Tibial nerve (tissue), 4 donors: ENCODE results near the gene LRRTM4. TPM values are rescaled to one million over a fixed set of nuclear protein-coding genes. Genes with fewer than 3 reads are reported as not detected.
"Not testable (repeated sequence)": the region's sequence is repeated elsewhere in the genome, so short reads cannot be mapped to it uniquely, and the experiment has no call there.

Experiments used
- DNase-seq, 2 donors: peaks; one replicate each; pipeline ENCODE4 v3.0.0-alpha.2; 2019; ENCODE audit warnings: low spot score in 2 of 2
- H3K27ac ChIP-seq, 4 donors: fragments of 200-600 bp; sonication (generic) in 3 of 4; one replicate each; pipeline ENCODE4 v1.5.1; 2017 to 2019; ENCODE audit warnings: mild to moderate bottlenecking in 1 of 4
- H3K27me3 ChIP-seq, 2 donors: fragments of 200-600 bp; sonication (generic) in 1 of 2; one replicate each; pipeline versions ENCODE4 v1.5.1 to v1.6.0; 2017 to 2019
- H3K36me3 ChIP-seq, 3 donors: fragments of 200-600 bp; sonication (generic); one replicate each; pipeline ENCODE4 v1.5.1; 2018 to 2019
- H3K4me1 ChIP-seq, 4 donors: fragments of 200-600 bp; sonication (generic) in 3 of 4; one replicate each; pipeline ENCODE4 v1.5.1; 2017 to 2019
- H3K4me3 ChIP-seq, 4 donors: fragments of 200-600 bp; sonication (generic) in 3 of 4; one replicate each; pipeline ENCODE4 v1.5.1; 2017 to 2019; ENCODE audit warnings: mild to moderate bottlenecking in 1 of 4, moderate library complexity in 1 of 4
- H3K9me3 ChIP-seq, 4 donors: fragments of 200-600 bp; sonication (generic) in 3 of 4; one replicate each; pipeline ENCODE4 v1.5.1; 2017 to 2019
- CTCF ChIP-seq, 5 experiments: fragments of 200-600 bp in 3 of 5; fragments of 450-650 bp in 2 of 5; sonication (generic) in 3 of 5; IDR thresholded peaks; one replicate each; pipeline ENCODE4 v1.5.1; 2016 to 2019; ENCODE audit warnings: antibody characterized with exemption in 5 of 5, mild to moderate bottlenecking in 3 of 5, moderate library complexity in 2 of 5
- EP300 ChIP-seq, 2 donors: sonication (generic); formaldehyde crosslinking; IDR thresholded peaks; one replicate each; pipeline ENCODE4 v1.6.1; 2017; ENCODE audit warnings: antibody characterized with exemption in 2 of 2, mild to moderate bottlenecking in 1 of 2
- POLR2A ChIP-seq, 2 donors: fragments of 450-650 bp; IDR thresholded peaks; one replicate each; pipeline ENCODE4 v1.6.1; 2017; ENCODE audit warnings: antibody characterized with exemption in 2 of 2, mild to moderate bottlenecking in 2 of 2, moderate library complexity in 2 of 2
- WGBS, 2 donors: methylation state at CpG; one replicate each; pipeline ENCODE4 v1.1.5; 2018; 5-methylcytosine and 5-hydroxymethylcytosine counted together
- total RNA-seq, 4 donors: library from RNA; depleted of rRNA; stranded (reverse); fragments of >200 nt; gene quantifications; one replicate each; pipeline ENCODE4 v1.1.0, GENCODE V29; 2016

LRRTM4 gene
- total RNA-seq, 4 donors from 2014 or later: 2.9 to 8.1 (median 7.6) TPM

GRCh38 chr2:76813084-76813483 lies 709.1 kb downstream of the LRRTM4 start:
- no peaks in the 10 kb centered on the region for H3K9me3 ChIP-seq
- WGBS, 2 donors: 95 to 96% methylated on average over 1 of the region's 1 CpG
- no peaks in the 10 kb centered on the region for H3K36me3 ChIP-seq
- no peak overlapping the region for H3K4me3 ChIP-seq
- no peak for DNase-seq
- no peaks in the 10 kb centered on the region for H3K4me1 ChIP-seq
- H3K27me3 ChIP-seq: no peaks in the 10 kb centered on the region
- no peak for TF ChIP-seq POLR2A (IDR thresholded peaks at IDR 0.05)
- no peak overlapping the region for H3K27ac ChIP-seq

GRCh38 chr2:76812156-76812555 lies 710.0 kb downstream of the LRRTM4 start:
- no peak for DNase-seq
- Histone ChIP-seq H3K36me3 (no peaks in the 10 kb centered on the region), H3K9me3 (no peaks in the 10 kb centered on the region), H3K4me3 (no peak overlapping the region), H3K4me1 (no peaks in the 10 kb centered on the region), H3K27me3 (no peaks in the 10 kb centered on the region), H3K27ac (no peak overlapping the region)
- TF ChIP-seq POLR2A (IDR thresholded peaks at IDR 0.05) (no peak), CTCF (IDR thresholded peaks at IDR 0.05) (no peak), EP300 (IDR thresholded peaks at IDR 0.05) (no peak)

GRCh38 chr2:76809136-76809535 lies 713.0 kb downstream of the LRRTM4 start:
- H3K27ac ChIP-seq: no peak overlapping the region
- no peaks in the 10 kb centered on the region for H3K9me3 ChIP-seq
- H3K4me3 ChIP-seq: no peak overlapping the region
- DNase-seq: no peak
- 84 to 93% methylated on average over 1 of the region's 1 CpG for WGBS, 2 donors
- no peaks in the 10 kb centered on the region for H3K4me1 ChIP-seq
- no peaks in the 10 kb centered on the region for H3K27me3 ChIP-seq
- H3K36me3 ChIP-seq: no peaks in the 10 kb centered on the region
- no peak for TF ChIP-seq POLR2A (IDR thresholded peaks at IDR 0.05)
- TF ChIP-seq EP300 (IDR thresholded peaks at IDR 0.05): no peak
- TF ChIP-seq CTCF (IDR thresholded peaks at IDR 0.05): no peak

GRCh38 chr2:76808732-76809131 lies 713.4 kb downstream of the LRRTM4 start:
- Histone ChIP-seq H3K27me3 (no peaks in the 10 kb centered on the region), H3K4me1 (no peaks in the 10 kb centered on the region), H3K4me3 (no peak overlapping the region), H3K36me3 (no peaks in the 10 kb centered on the region), H3K9me3 (no peaks in the 10 kb centered on the region), H3K27ac (no peak overlapping the region)
- DNase-seq: no peak
- TF ChIP-seq POLR2A (IDR thresholded peaks at IDR 0.05): no peak
- no peak for TF ChIP-seq EP300 (IDR thresholded peaks at IDR 0.05)
- no peak for TF ChIP-seq CTCF (IDR thresholded peaks at IDR 0.05)
- 15 to 28% methylated on average over 1 of the region's 1 CpG for WGBS, 2 donors

- H3K4me3 ChIP-seq: no peak overlapping the region
- H3K27me3 ChIP-seq: no peaks in the 10 kb centered on the region
- no peaks in the 10 kb centered on the region for H3K4me1 ChIP-seq
- no peak for DNase-seq
- H3K9me3 ChIP-seq: peaks cover 0 to 3% (median 0%) of the 10 kb centered on the region in 4 donors
- TF ChIP-seq EP300 (IDR thresholded peaks at IDR 0.05): no peak
- no peak for TF ChIP-seq CTCF (IDR thresholded peaks at IDR 0.05)
- TF ChIP-seq POLR2A (IDR thresholded peaks at IDR 0.05): no peak
- no peak overlapping the region for H3K27ac ChIP-seq
- no peaks in the 10 kb centered on the region for H3K36me3 ChIP-seq
- WGBS, 2 donors: 81 to 83% methylated on average over 4 of the region's 4 CpGs
Observed at GRCh38 chr2:76793647-76794334, 728.4 kb downstream of the LRRTM4 start.

DNA sequence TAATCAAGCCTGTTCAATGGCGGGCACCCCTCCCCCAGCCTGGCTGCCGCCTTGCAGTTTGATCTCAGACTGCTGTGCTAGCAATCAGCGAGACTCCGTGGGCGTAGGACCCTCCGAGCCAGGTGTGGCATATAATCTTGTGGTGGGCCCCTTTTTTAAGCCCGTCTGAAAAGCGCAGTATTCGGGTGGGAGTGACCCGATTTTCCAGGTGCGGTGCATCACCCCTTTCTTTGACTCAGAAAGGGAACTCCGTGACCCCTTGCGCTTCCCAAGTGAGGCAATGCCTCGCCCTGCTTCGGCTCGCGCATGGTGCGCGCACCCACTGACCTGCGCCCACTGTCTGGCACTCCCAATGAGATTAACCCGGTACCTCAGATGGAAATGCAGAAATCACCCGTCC lies 740.9 kb downstream of the LRRTM4 start:
- not testable (repeated sequence) for H3K27me3 ChIP-seq, H3K36me3 ChIP-seq, H3K27ac ChIP-seq, H3K4me1 ChIP-seq, DNase-seq, H3K4me3 ChIP-seq
- WGBS, 2 donors: 92 to 94% methylated on average over 22 of the region's 22 CpGs
- H3K9me3 ChIP-seq: peaks cover 0 to 16% (median 0%) of the 10 kb centered on the region in 4 donors
